GM12874 (cell line): ENCODE results near the gene FCHO1.

ENCODE experiments used
- CTCF ChIP-seq: IDR thresholded peaks from 2 replicates; pipeline ENCODE4 v1.5.1; 2011; ENCODE audit warnings: low read depth, mild to moderate bottlenecking, control low read depth, low read length, moderate library complexity; ENCODE audit not compliant: insufficient read depth

Gene FCHO1

GRCh38 chr19:17751103-17751911 is at the start of gene FCHO1:
TSS of gene FCHO1 (plus strand) at chr19:17751477. CDS start at chr19:17755165, 3,688 bp downstream.
- no peak for TF ChIP-seq CTCF

- peak; percentile 88 for TF ChIP-seq CTCF
These were observed 47.3 kb upstream of the FCHO1 start for GRCh38 chr19:17703824-17704463.

- no peak for TF ChIP-seq CTCF
These were observed 44.5 kb upstream of the FCHO1 start for GRCh38 chr19:17706750-17707181.

GRCh38 chr19:17711851-17712250 is 39.4 kb upstream of the FCHO1 start:
- no peak for TF ChIP-seq CTCF

GRCh38 chr19:17716309-17716929 is 34.9 kb upstream of the FCHO1 start:
- 0 out of 2 replicates have a peak, but pooled peaks have one; percentile 26 for TF ChIP-seq CTCF

- TF ChIP-seq CTCF: no peak
These were observed 32.7 kb upstream of the FCHO1 start for GRCh38 chr19:17718550-17718946.

- no peak for TF ChIP-seq CTCF
These were observed 32.1 kb upstream of the FCHO1 start, which contains the start of gene MAP1S for GRCh38 chr19:17718947-17719711. TSS of gene MAP1S (plus strand) at chr19:17719480. CDS start at chr19:17719503, 23 bp downstream.
